ENCODE data around the gene RUNX1. TPM values are rescaled to one million over a fixed set of nuclear protein-coding genes. Genes with fewer than 3 reads are reported as not detected.

The RUNX1 gene
- total RNA-seq, 4 donors from 2014 or later = 3.9 to 14.5 (median 5.8) TPM

DNA sequence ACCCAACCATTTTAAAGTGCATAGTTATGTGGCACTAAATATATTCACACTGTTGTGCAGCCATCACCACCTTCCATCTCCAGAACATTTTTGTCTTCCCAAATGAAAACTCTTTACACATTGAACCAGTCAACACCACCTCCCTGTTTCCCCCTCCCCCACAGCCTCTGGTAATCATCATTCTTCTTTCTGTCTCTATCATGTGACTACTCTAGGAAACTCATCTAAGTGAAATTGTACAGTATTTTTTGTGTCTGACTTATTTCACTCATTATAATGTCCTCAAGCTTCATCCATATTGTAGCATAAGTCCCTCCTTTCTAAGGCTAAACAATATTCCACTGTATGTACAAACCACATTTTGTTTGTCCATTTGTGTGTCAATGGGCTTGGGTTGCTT is 128.0 kb downstream of the RUNX1 start:
- peaks cover 8% of the 10 kb centered on the region for H3K27me3 ChIP-seq
- no peaks in the 10 kb centered on the region for H3K9me3 ChIP-seq
- no peak overlapping the region for H3K27ac ChIP-seq
- no peak for ATAC-seq
- H3K4me3 ChIP-seq = no peak overlapping the region
- TF ChIP-seq EP300 (IDR thresholded peaks at IDR 0.05) (no peak), POLR2AphosphoS5 (IDR thresholded peaks at IDR 0.05) (no peak), POLR2A (IDR thresholded peaks at IDR 0.05) (no peak)
- TF ChIP-seq, protein P1, sequence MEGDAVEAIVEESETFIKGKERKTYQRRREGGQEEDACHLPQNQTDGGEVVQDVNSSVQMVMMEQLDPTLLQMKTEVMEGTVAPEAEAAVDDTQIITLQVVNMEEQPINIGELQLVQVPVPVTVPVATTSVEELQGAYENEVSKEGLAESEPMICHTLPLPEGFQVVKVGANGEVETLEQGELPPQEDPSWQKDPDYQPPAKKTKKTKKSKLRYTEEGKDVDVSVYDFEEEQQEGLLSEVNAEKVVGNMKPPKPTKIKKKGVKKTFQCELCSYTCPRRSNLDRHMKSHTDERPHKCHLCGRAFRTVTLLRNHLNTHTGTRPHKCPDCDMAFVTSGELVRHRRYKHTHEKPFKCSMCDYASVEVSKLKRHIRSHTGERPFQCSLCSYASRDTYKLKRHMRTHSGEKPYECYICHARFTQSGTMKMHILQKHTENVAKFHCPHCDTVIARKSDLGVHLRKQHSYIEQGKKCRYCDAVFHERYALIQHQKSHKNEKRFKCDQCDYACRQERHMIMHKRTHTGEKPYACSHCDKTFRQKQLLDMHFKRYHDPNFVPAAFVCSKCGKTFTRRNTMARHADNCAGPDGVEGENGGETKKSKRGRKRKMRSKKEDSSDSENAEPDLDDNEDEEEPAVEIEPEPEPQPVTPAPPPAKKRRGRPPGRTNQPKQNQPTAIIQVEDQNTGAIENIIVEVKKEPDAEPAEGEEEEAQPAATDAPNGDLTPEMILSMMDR (IDR thresholded peaks at IDR 0.05) = no peak
- H3K36me3 ChIP-seq = no peaks in the 10 kb centered on the region
- H3K4me1 ChIP-seq = no peaks in the 10 kb centered on the region

DNA sequence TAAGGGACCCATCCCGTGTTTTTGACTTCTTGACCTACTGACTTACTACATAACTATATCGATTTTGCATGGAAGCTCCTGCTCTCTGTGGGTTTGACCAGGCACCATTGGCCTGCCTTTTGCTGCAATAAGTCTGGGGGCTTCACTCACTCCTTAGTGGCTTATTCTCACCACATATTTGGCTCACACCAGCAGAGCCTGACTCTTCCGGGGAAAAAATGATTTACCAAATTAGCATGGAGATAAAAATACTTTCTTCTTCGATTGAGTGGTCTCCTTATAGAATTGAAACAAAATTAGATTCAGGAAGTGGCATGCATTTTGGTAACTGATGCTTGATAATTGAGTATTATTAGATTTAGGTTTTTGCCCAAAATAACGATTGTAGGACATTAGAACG is 129.7 kb downstream of the RUNX1 start:
- TF ChIP-seq EP300 (IDR thresholded peaks at IDR 0.05) (no peak), POLR2AphosphoS5 (IDR thresholded peaks at IDR 0.05) (no peak), POLR2A (IDR thresholded peaks at IDR 0.05) (no peak)
- TF ChIP-seq, protein P1 (IDR thresholded peaks at IDR 0.05) = no peak
- 59 to 71% methylated on average over 5 to 6 of the region's 6 CpGs for WGBS, 2 donors (ENCODE audit: low coverage in 1 of 2)
- H3K27me3 ChIP-seq = no peaks in the 10 kb centered on the region
- no peak for ATAC-seq
- no peak overlapping the region for H3K27ac ChIP-seq
- H3K4me1 ChIP-seq = no peaks in the 10 kb centered on the region
- H3K9me3 ChIP-seq = no peaks in the 10 kb centered on the region
- H3K4me3 ChIP-seq = no peak overlapping the region
- no peaks in the 10 kb centered on the region for H3K36me3 ChIP-seq

DNA sequence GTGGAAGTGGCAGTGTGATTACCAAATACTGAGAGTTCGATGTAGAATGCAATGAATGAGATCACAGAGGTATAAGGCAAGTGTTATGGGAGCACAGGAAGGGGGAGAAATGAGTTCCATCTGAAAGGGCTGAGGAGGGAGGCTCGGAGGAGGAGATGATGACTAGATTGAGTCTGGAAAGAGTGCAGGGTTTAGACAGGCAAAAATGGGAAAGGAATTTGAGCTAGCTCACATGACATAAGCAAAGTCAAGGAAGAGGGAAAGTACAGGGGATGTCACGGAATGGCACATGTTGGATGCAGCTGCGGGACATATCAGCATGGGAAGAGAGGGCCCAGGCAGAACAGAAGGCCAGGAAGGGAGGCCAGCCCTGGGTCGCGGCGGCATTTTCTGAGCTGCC is 132.7 kb downstream of the RUNX1 start:
- no peaks in the 10 kb centered on the region for H3K9me3 ChIP-seq
- TF ChIP-seq EP300 (IDR thresholded peaks at IDR 0.05) (no peak), POLR2AphosphoS5 (IDR thresholded peaks at IDR 0.05) (no peak), POLR2A (IDR thresholded peaks at IDR 0.05) (no peak)
- TF ChIP-seq, protein P1 (IDR thresholded peaks at IDR 0.05) = no peak
- H3K27ac ChIP-seq = no peak overlapping the region
- no peaks in the 10 kb centered on the region for H3K4me1 ChIP-seq
- no peak overlapping the region for H3K4me3 ChIP-seq
- H3K36me3 ChIP-seq = no peaks in the 10 kb centered on the region
- 65 to 80% methylated on average over 7 of the region's 7 CpGs for WGBS, 2 donors (ENCODE audit: low coverage in 1 of 2)
- no peak for ATAC-seq
- H3K27me3 ChIP-seq = peaks cover 12% of the 10 kb centered on the region

DNA sequence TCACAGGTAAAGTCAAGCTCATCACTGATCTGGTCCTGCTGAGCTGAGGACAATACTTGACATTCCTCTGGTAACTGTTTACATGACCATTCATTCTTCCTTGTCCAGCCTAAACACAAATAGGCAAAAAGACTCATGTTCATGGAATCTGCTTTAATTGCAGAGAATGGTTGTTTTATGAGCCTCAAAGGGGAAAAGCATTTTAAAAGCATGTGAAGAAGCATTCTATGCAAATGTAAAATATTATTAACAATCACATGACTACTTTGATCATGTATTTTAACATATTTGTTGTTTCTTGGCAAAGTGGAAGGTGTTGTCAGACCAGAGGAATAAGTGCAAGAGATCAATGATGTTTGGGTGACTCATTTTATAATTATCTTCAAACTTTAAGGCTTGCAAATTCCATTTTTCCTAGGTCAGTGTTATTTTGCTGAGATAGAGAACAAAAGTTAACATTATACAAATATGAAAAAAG is 133.7 kb downstream of the RUNX1 start:
- Histone ChIP-seq H3K27ac (no peak overlapping the region), H3K9me3 (no peaks in the 10 kb centered on the region), H3K4me3 (no peak overlapping the region), H3K36me3 (no peaks in the 10 kb centered on the region), H3K27me3 (peaks cover 16% of the 10 kb centered on the region), H3K4me1 (no peaks in the 10 kb centered on the region)
- no peak for ATAC-seq
- TF ChIP-seq POLR2AphosphoS5 (IDR thresholded peaks at IDR 0.05) (no peak), EP300 (IDR thresholded peaks at IDR 0.05) (no peak), POLR2A (IDR thresholded peaks at IDR 0.05) (no peak)
- TF ChIP-seq, protein P1 (IDR thresholded peaks at IDR 0.05) = no peak

DNA sequence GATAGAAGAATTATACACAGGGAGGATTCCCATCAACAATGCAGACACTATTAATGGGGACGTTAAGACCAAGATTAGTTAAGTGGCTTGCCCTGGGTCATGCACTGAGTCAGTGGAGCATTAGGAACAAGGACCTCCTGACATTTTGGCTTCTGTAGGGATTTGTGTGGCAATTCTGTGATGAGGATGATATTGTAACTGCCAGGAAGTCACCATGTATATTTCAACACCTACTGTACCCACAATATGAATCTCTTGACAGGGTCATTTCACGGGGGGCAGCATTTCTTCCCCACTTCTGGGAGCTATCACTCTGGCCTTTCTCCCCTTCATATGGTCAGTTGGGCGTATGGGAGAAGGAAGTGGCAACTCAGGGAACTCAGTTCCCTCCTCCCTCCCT is 134.9 kb downstream of the RUNX1 start:
- TF ChIP-seq POLR2A (IDR thresholded peaks at IDR 0.05) = no peak
- TF ChIP-seq POLR2AphosphoS5 (IDR thresholded peaks at IDR 0.05) = no peak
- no peak for TF ChIP-seq EP300 (IDR thresholded peaks at IDR 0.05)
- Histone ChIP-seq H3K27ac (no peak overlapping the region), H3K9me3 (no peaks in the 10 kb centered on the region), H3K36me3 (no peaks in the 10 kb centered on the region), H3K27me3 (peaks cover 16% of the 10 kb centered on the region), H3K4me3 (no peak overlapping the region), H3K4me1 (no peaks in the 10 kb centered on the region)
- WGBS, 2 donors (ENCODE audit: low coverage in 1 of 2) = 29 to 57% methylated on average over 1 to 2 of the region's 3 CpGs
- no peak for ATAC-seq
